Peyer's patch (tissue), 4 donors: ENCODE data around the gene PTAFR.

Experiments used
- CTCF ChIP-seq, 6 experiments: fragments of 450-650 bp in 4 of 6; fragments of 200-600 bp in 2 of 6; sonication (generic) in 1 of 6; IDR thresholded peaks; one replicate each; pipeline ENCODE4 v1.5.1; 2017 to 2019; ENCODE audit warnings: antibody characterized with exemption in 6 of 6, mild to moderate bottlenecking in 3 of 6, moderate library complexity in 1 of 6
- POLR2A ChIP-seq, 2 donors: fragments of 450-650 bp; IDR thresholded peaks; one replicate each; pipeline ENCODE4 v1.5.1; 2017; ENCODE audit warnings: antibody characterized with exemption in 2 of 2, mild to moderate bottlenecking in 2 of 2, moderate library complexity in 2 of 2

- no peak for TF ChIP-seq POLR2A (IDR thresholded peaks at IDR 0.05)
- TF ChIP-seq CTCF (IDR thresholded peaks at IDR 0.05): no peak
These were observed 18.0 kb upstream of the PTAFR start for GRCh38 chr1:28194326-28195035.
